GM12864 (cell line): Measurements from ENCODE around the gene TGFBI.

Source experiments
- DNase-seq: peaks from one replicate; pipeline ENCODE4 v3.0.0-alpha.2; 2011; ENCODE audit warnings: low read depth
- H3K4me3 ChIP-seq: 2 replicates; pipeline ENCODE4 v1.5.1; 2011; ENCODE audit warnings: mild to moderate bottlenecking, low read depth, low read length, control low read depth
- CTCF ChIP-seq: IDR thresholded peaks from 2 replicates; pipeline ENCODE4 v1.5.1; 2011; ENCODE audit warnings: low read depth, mild to moderate bottlenecking, moderate library complexity, low read length, control low read depth, inconsistent platforms; ENCODE audit errors: missing control alignments

The TGFBI gene

GRCh38 chr5:135988546-135988945, 40.2 kb upstream of the TGFBI start:
- no peak for DNase-seq
- no peak overlapping the region for H3K4me3 ChIP-seq
- TF ChIP-seq CTCF, result no peak

- TF ChIP-seq CTCF, result no peak
- H3K4me3 ChIP-seq, result no peak overlapping the region
- DNase-seq, result no peak
Observed at GRCh38 chr5:135989686-135990085, 39.1 kb upstream of the TGFBI start.

GRCh38 chr5:135990528-135991255, 38.1 kb upstream of the TGFBI start:
- H3K4me3 ChIP-seq, result no peak overlapping the region
- no peak for TF ChIP-seq CTCF
- no peak for DNase-seq

- DNase-seq, result no peak
- TF ChIP-seq CTCF, result no peak
- no peak overlapping the region for H3K4me3 ChIP-seq
Observed at GRCh38 chr5:135991429-135991828, 37.4 kb upstream of the TGFBI start.

GRCh38 chr5:135993335-135993879, 35.4 kb upstream of the TGFBI start:
- H3K4me3 ChIP-seq, result no peak overlapping the region
- DNase-seq, result no peak
- no peak for TF ChIP-seq CTCF

GRCh38 chr5:135993880-135994636, 34.7 kb upstream of the TGFBI start:
- no peak overlapping the region for H3K4me3 ChIP-seq
- no peak for TF ChIP-seq CTCF
- DNase-seq, result no peak
